Stimulated activated CD4-positive, alpha-beta T cell treated with anti-CD3 and anti-CD28 coated beads, Interleukin-15, amount 100 ng/mL, for 24 hours (primary cell): Measurements from ENCODE around the gene OTOS.
A peak's percentile ranks its signal among the peaks of the same experiment; 100 is the strongest.

ENCODE experiments used
- DNase-seq: peaks from one replicate; pipeline ENCODE4 v3.0.0-alpha.2; 2020

Gene OTOS

GRCh38 chr2:240149943-240150784, 9.7 kb upstream of the OTOS start:
- DNase-seq = peak; percentile 52

DNA sequence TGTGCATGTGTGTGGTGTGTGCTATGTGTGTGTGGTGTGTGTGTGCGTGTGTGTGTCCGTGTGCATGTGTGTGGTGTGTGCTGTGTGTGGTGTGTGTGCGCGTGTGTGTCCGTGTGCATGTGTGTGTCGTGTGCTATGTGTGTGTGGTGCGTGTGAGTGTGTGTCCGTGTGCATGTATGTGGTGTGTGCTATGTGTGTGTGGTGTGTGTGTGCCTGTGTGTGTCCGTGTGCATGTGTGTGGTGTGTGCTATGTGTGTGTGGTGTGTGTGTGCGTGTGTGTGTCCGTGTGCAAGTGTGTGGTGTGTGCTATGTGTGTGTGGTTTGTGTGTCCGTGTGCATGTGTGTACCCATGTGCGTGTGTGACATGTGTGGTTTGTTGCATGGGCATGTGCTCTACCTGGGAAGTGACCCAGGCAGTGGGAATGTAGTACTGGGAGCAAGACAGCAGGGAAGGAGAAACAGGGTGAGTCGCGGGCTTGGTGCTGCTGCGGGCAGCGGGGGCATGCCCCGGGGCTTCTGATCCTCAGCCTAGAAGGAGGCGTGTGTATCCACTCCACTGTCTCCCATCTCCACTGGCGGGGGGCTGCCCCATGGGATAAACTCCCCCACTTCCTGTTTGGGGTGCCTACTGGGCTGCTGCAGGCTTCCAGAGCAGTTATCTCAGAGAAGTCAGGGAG, 7.6 kb upstream of the OTOS start:
- no peak for DNase-seq

DNA sequence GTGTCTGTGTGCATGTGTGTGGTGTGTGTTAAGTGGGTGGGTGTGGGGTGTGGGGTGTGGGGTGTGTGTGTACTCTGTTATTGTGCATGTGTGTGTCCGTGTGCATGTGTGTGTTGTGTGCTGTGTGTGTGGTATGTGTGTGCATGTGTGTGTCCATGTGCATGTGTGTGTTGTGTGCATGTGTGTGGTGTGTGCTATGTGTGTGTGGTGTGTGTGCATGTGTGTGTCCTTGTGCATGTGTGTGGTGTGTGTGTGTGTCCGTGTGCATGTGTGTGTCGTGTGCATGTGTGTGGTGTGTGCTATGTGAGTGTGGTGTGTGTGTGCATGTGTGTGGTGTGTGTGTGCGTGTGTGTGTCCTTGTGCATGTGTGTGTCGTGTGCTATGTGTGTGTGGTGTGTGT, 6.9 kb upstream of the OTOS start:
- no peak for DNase-seq

GRCh38 chr2:240146627-240147278, 6.3 kb upstream of the OTOS start:
- DNase-seq = no peak

DNA sequence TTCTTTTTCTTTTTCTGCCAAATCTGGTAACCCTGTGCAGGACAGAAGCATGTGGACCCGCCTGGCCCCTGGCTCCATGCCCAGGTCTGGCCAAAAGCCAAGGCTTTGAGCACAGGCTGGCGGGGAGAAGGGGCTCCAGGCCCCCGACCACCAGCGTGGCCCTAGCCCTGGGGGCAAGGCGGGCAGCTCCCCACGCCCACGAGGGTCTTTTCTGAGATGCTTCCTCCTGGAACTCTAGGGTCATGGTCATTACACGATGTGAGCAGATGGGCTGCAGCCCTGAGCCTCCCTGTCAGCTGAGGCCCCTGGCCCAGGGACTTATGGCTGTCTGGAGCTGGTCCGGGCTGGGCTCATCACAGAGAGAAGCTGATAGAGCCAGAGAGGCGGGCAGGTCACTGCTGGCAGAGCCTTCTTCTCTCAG, 5.7 kb upstream of the OTOS start:
- DNase-seq = no peak

DNA sequence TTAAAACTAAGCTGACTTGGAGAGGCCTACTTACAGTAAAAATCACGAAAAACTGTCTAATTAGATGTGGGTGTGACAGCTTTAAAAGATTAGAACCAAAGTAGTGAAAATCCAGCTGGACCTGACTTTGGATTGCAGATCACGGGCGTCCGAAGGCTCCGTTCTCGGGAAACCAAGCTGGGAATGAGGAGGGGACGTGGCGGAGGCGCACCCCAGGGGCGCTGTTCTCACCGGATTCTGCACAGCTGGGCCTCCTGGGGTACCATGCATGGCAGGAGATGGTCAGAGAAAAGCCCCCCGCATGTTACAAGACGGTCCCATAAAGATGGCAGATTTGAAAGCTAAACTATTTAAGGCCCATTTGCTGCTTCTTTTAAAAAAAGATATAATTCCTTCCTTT, 5.0 kb upstream of the OTOS start:
- no peak for DNase-seq

GRCh38 chr2:240144649-240145261, 4.3 kb upstream of the OTOS start:
- no peak for DNase-seq

- DNase-seq = peak; percentile 83
Measured at GRCh38 chr2:240143801-240144648, 3.6 kb upstream of the OTOS start.

- DNase-seq = no peak
Measured at GRCh38 chr2:240143276-240143675, 2.8 kb upstream of the OTOS start.

DNA sequence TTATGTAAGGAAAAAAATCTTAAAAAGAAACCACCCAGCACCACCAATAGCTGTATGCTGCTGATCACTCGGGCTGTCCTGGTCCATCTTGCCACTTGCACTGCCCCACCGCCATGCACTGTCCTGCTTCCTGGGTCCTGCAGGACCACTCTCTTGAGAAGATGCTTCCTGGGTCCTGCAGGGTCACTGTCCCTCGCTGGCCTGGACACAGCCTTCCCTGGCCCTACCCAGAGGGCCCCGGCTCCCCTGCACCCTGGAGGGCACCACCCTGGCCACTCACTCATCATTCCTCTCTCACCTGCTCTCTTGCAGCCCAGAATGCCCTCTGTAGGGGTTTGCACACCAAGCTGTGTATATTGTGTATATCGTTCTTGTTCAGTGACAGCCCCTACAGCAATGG, 2.4 kb upstream of the OTOS start:
- no peak for DNase-seq

DNA sequence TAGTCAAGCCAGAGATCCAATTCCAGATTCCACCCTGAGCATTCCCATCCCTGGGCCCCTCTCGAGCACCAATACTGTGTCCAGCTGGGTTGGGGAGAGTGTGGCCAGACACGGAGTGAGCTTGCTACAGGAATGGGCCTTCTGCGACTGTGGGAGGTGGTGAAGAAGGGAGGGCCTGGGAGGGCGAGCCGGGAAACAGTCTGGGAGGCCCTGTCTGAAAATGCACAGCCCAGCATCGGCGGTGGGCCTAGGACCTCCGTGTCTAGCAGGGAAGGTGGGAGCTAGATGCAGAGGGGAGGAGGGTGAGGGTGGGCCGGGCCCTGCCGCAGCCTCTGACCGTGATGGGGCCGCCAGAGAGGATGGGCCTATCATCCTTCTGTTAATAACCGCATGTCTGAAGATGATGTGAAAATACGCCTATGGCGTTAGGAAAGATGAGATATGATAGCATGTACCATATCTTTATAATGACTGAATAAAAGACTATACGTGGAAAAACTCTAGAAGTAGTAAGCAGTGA, 1.9 kb upstream of the OTOS start:
- no peak for DNase-seq

DNA sequence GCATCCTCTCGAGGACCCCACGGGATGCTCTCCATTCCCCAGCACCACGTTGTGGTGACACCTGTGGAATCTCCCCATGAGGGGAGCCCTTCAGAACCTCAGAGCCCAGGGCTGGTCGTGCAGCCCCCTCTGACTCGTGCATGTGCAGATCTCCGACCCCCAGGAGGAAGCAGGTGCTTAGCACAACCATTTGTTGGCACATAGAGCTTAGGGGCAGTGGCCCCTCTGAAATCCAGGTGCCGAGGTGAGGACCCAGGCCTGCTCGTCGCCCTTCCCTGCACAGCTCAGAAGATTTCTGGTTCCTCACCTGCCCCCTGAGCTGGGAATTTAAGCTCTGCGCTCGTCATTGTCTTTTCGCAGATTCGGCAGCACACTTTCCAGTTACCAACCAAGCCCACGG, 1.3 kb upstream of the OTOS start:
- no peak for DNase-seq

- DNase-seq = no peak
Measured at GRCh38 chr2:240140920-240141319, 462 bp upstream of the OTOS start.

- DNase-seq = no peak
Measured at GRCh38 chr2:240139666-240140393, 628 bp downstream of the OTOS start.

- no peak for DNase-seq
Measured at GRCh38 chr2:240139011-240139441, 1.4 kb downstream of the OTOS start.

DNA sequence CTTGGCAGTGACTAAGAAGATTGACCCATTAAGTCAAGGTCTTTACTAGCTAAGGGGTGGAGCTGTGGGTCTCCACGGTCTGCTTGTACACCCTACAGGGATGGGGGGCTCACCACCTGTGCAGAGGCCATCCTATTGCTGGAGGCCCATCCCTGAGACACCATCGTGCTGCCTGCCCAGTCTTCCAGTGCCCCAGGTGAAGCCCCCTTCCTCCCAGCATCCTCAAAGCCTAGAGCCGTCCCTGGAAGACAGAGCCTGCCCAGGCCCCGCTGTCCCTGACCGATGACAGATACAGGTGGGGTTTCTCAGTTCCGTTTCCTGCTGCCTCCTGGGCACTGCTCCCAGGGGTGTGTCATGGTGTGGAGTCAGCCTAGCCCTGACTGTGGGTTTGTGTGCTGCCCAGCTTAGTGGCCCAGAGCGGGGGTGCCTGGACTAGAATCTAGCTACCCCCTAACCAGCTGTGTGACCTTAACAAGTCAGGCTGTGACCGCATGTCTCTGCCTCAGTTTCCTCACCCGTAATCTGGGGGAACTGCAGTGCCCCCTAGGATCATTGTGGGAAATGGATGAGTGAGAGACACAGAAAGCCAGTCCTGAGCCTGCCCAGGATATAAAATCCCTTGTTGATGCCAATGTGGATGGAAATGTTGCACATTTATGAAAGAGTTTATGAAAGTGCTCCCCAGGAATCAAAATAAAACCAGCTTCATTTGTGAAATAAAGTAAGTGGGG, 2.0 kb downstream of the OTOS start:
- DNase-seq = no peak

- no peak for DNase-seq
Measured at GRCh38 chr2:240137596-240138253, 2.7 kb downstream of the OTOS start.

DNA sequence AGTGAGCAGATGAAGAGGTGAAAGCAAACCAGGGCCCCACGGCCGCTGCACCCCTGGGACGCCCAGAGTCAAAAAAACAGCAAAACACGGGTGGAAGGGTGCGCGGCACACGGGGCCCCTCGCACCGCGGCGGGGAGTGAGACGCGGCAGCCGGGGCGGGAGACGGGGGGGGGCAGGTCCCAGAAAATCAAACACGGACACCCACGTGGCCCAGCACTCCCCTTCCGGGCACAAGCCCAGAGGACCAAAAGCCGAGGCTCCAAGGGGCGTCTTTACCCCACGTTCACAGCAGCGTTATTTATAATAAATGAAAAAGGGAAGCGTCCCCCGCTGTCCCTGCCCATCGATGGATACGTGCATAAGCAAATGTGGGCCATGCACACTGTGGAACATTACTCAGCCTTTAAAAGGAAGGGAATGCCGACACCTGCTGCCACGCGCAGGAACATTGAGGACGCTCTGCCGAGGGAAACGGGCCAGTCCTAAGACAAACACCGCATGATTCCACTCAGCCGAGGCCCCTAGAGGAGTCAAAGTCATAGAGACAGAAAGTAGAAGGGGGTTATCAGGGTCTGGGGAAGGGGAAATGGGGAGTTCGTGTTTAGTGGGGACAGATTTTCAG, 3.7 kb downstream of the OTOS start:
- peak; percentile 56 for DNase-seq

DNA sequence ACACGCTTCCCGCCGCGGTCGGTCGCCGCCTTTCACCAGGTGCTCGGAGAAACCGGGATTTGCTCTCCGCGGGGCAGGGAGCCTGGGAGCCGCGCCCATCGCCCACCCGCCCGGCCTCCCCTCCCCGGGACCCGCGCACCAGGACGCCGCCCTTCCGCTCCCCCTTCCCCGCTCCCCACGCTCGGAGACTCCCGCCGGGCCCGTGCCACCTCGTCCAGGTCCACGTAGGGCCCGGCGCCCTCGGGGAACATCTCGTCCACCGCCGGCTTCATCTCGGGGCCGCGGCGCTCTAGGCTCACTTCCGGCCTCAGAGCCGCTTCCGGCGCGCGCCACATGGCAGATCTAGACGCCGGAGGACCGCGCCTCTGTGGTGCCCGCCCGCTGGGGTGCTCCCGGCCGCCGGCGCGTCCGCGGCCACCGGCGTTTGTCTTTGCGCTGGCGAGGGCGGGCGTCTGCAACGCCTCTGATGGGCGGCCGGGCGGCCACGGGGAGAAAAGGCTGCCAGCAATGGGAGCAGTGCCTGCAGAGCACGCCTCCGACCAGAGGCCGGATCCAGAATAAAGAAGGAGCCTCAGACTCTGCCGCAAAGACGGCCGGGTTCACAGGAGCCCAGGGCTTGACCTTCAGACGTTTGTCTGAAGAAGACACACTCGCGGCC, 4.3 kb downstream of the OTOS start, which contains the start of gene COPS9:
Gene COPS9 (minus strand): TSS at position 293 of the 658 bp plus-strand sequence. CDS start 21 bp downstream, at position 272.
- peak; percentile 90 for DNase-seq
